ENCODE results near the gene TOX2.

- TF ChIP-seq MYNN (tag by site-specific recombination; IDR thresholded peaks at IDR 0.05; ENCODE audit: borderline replicate concordance) (no peak), CTCF (tag by site-specific recombination; IDR thresholded peaks at IDR 0.05) (no peak), SCRT2 (tag by site-specific recombination; IDR thresholded peaks at IDR 0.05) (no peak)
- TF ChIP-seq, protein P1, sequence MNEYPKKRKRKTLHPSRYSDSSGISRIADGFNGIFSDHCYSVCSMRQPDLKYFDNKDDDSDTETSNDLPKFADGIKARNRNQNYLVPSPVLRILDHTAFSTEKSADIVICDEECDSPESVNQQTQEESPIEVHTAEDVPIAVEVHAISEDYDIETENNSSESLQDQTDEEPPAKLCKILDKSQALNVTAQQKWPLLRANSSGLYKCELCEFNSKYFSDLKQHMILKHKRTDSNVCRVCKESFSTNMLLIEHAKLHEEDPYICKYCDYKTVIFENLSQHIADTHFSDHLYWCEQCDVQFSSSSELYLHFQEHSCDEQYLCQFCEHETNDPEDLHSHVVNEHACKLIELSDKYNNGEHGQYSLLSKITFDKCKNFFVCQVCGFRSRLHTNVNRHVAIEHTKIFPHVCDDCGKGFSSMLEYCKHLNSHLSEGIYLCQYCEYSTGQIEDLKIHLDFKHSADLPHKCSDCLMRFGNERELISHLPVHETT (tag by site-specific recombination; IDR thresholded peaks at IDR 0.05) = no peak
Measured at GRCh38 chr20:44091026-44091425, 176.4 kb downstream of the TOX2 start.

Data from HEK293 (cell line).